NCI-H2196 (cell line): ENCODE data around the gene FBXW7.
A peak's percentile ranks its signal among the peaks of the same experiment; 100 is the strongest.

Experiments used
- DNase-seq: peaks from one replicate; lab custom pipeline; 2025; ENCODE audit not compliant: unreplicated experiment; lab: John Stamatoyannopoulos, UW

Gene FBXW7

GRCh38 chr4:152512483-152512882 is 23.4 kb downstream of the FBXW7 start:
- no peak for DNase-seq

DNA sequence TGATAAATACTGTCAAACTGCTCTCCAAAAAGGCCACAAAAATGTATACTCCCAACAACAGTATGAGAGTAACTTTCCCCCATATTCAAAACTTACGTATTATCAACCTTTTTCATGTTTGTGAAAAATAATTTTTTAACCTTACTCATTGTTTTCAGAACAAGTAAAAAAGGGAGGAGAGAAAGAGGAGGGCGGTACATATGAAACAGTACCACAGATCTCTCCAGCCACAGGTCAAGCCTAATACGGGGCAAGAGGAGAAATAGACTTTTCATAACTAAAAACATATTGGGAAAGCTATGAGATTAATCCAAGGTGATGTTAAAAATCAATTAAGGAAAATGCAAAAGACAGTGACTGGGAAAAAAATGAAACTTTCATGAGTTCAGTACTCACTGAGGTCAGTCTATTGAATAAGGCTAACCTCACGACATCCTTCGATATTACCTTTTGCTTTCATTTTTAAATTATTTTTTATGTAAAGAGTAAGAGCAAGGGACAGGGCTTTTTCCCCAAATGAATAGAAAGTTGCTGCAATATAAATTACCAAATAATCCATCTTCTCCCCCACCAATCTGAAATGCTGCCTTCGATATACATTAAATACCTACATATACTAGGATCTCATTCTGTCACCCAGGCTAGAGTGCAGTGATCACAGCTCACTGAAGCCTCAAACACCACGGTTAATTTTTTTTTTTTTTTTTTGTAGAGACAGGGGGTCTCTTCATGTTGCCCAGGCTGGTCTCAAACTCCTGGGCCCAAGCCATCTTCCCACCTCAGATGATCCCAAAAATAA is 25.3 kb downstream of the FBXW7 start:
- DNase-seq, result no peak

GRCh38 chr4:152509595-152510225 is 26.2 kb downstream of the FBXW7 start:
- no peak for DNase-seq

GRCh38 chr4:152508818-152509217 is 27.1 kb downstream of the FBXW7 start:
- no peak for DNase-seq

GRCh38 chr4:152508386-152508785 is 27.5 kb downstream of the FBXW7 start:
- DNase-seq, result peak; percentile 2

- no peak for DNase-seq
Measured at GRCh38 chr4:152503653-152504290, 32.1 kb downstream of the FBXW7 start.

- DNase-seq, result no peak
Measured at GRCh38 chr4:152501846-152502536, 33.9 kb downstream of the FBXW7 start.

- DNase-seq, result peak; percentile 65
Measured at GRCh38 chr4:152500800-152501434, 35.0 kb downstream of the FBXW7 start.

GRCh38 chr4:152500275-152500674 is 35.6 kb downstream of the FBXW7 start:
- DNase-seq, result no peak

DNA sequence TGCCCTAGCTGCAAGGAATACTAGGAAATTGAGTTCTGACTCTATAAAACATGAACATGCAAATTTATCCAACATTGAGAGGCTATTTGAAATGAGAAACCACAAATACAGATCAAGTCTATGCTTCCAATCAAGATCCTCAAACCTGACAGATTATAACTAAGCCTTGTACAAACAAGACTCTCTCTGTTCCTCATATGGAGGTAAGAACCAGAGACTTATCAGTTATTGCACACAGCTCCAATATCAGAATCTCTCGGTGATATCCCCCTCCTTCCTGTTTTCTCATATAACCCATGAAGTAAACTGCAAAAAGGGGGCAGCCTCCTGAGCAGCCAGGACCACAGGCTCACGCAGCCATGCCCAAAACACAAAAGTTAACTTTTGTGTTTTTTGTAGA is 36.5 kb downstream of the FBXW7 start:
- no peak for DNase-seq

GRCh38 chr4:152494020-152494419 is 41.9 kb downstream of the FBXW7 start:
- no peak for DNase-seq

DNA sequence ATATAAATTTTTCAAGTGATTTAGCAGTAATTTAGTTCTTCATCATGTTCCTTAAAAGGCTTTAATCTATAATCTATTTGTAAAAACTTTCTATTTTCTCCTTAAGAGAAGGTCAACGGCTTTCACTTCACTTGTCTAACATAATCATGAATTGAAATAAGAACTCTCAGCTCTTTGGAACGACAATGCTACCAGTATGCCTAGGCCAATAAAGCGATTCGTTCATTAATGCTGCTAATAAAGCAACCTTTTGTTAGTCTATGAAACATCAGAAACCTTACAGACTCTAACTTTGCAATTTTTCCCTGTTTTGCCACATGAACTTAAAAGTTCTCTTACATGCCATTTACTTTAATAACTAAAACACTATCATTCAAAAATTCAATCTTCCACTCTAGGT is 47.6 kb downstream of the FBXW7 start:
- DNase-seq, result no peak

- DNase-seq, result no peak
Measured at GRCh38 chr4:152486429-152487389, 49.2 kb downstream of the FBXW7 start.

DNA sequence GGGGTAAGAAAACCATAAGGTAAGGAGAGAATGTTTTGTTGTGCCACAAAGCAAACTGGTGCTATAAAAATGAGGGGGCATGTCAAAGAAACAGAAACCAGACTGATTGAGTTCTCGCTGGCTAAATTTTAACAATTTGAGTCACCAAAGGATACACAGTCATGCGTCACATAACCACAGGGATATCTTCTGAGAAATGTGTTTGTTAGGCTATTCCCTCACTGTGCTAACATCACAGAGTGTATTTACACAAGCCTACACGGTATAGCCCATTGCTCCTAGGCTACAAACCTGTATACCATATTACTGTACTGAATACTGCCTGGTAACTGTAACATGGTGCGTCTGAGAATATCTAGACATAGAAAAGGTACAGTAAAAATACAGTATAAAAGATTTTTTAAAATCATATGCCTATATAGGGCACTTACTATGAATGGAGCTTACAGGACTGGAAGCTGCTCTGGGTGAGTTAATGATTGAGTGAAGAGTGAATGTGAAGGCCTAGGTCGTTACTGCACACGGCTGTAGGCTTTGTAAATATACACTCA is 50.1 kb downstream of the FBXW7 start:
- DNase-seq, result no peak

DNA sequence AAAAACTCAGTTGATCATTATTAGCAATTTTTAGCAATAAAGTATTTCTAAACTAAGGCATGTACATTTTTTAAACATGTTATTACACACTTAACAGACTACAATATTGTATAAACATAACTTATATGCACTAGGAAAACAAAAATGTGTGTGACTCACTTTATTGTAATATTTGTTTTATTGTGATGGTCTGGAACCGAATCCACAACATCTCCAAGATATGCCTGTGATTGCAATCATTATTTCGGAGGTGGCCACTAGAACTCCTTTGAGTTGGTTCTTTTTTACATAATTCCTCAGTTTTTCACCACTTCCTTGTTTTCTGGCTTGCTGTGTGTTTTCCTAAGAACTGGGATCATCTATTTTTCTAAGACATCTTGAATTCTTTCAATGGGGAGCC is 53.7 kb downstream of the FBXW7 start:
- no peak for DNase-seq

DNA sequence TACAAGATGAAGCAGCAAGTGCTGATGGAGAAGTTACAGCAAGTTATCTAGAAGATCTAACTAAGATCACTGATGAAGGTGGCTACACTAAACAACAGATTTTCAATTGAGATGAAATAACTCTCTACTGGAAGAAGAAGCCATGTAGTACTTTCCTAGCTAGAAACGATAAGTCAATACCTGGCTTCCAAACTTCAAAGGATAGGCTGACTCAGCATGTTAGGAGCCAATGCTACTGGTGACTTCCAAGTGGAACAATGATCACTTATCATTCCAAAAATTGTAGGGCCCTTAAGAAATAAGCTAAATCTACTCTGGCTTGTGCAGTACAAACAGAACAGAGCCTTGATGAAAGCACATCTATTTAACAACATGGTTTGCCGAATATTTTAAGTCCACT is 55.0 kb downstream of the FBXW7 start:
- no peak for DNase-seq

- DNase-seq, result no peak
Measured at GRCh38 chr4:152480326-152480725, 55.6 kb downstream of the FBXW7 start.

DNA sequence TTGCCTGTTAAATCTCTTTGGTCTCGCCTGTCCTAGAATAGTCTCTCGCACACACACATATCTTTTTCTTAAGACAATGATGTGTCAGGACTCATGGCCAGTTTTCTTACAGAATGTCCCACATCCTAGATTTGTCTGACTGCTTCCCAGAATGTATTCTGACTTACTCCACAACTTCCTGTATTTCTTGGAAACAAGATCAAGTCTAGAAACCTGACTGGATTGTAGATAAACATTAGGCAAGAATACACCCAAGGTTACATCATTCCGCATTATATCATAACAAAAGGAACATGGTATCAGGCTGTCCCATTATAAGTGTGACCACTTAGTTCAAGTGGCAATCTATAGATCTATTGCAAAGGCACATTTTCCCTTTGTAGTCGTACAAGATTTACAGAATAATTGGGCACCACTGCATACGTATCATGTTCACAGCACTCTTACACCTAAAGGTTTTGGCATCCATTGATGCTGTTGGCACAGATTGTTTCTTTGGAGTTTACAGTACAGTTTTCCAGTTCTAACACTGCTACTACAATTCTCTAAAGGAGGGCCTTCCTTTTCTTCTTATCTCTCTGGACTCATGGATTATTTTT is 56.4 kb downstream of the FBXW7 start:
- no peak for DNase-seq
